Natural killer cell (primary cell): ENCODE measurements around the gene MYBPC2. TPM values are rescaled to one million over a fixed set of nuclear protein-coding genes. Genes with fewer than 3 reads are reported as not detected.
"Not testable (repeated sequence)": the region's sequence is repeated elsewhere in the genome, so short reads cannot be mapped to it uniquely, and the experiment has no call there.

Experiments
- ATAC-seq, 3 donors: fragments of 150-1000 bp in 2 of 3; fragments of 200-7000 bp in 1 of 3; cut with Tn5 transposase; 1 replicate in 1 of 3; 2 replicates in 2 of 3; pipeline ENCODE4 v1.10.0; 2021; ENCODE audit warnings: mild to moderate bottlenecking in 2 of 3, moderate library complexity in 2 of 3
- DNase-seq, 2 donors: peaks; one replicate each; pipeline versions ENCODE4 v3.0.0 to v3.0.0-alpha.2; 2013 to 2021; ENCODE audit warnings: mixed read lengths in 1 of 2
- H3K27ac ChIP-seq: one replicate; pipeline ENCODE4 v1.5.1; 2013; ENCODE audit warnings: mild to moderate bottlenecking, low read length
- H3K27me3 ChIP-seq: one replicate; pipeline ENCODE4 v1.6.1; 2013; ENCODE audit warnings: low read length; ENCODE audit not compliant: control insufficient read depth, insufficient read depth
- H3K36me3 ChIP-seq: one replicate; pipeline ENCODE4 v1.6.1; 2013; ENCODE audit warnings: low read length; ENCODE audit not compliant: control insufficient read depth, insufficient read depth
- H3K4me1 ChIP-seq: one replicate; pipeline ENCODE4 v1.6.1; 2013; ENCODE audit warnings: low read length; ENCODE audit not compliant: control insufficient read depth, insufficient read depth
- H3K4me3 ChIP-seq: one replicate; pipeline ENCODE4 v1.5.1; 2013; ENCODE audit warnings: low read length
- H3K9me3 ChIP-seq: one replicate; pipeline ENCODE4 v1.6.1; 2013; ENCODE audit warnings: low read length; ENCODE audit not compliant: control insufficient read depth, insufficient read depth
- H3K27ac Mint-ChIP-seq, 2 donors: one replicate each; pipeline ENCODE4 v1.8.0; 2022; ENCODE audit warnings: mild to moderate bottlenecking in 2 of 2, mixed read lengths in 2 of 2, moderate library complexity in 1 of 2
- H3K27me3 Mint-ChIP-seq, 2 donors: one replicate each; pipeline ENCODE4 v1.8.0; 2022; ENCODE audit warnings: low read depth in 2 of 2, mixed read lengths in 2 of 2
- H3K36me3 Mint-ChIP-seq: one replicate; pipeline ENCODE4 v1.8.0; 2022; ENCODE audit warnings: mixed read lengths
- H3K4me1 Mint-ChIP-seq, 2 donors: one replicate each; pipeline ENCODE4 v1.8.0; 2022; ENCODE audit warnings: mixed read lengths in 2 of 2
- H3K4me3 Mint-ChIP-seq: one replicate; pipeline ENCODE4 v1.8.0; 2022; ENCODE audit warnings: mild to moderate bottlenecking, moderate library complexity, mixed read lengths
- H3K9me3 Mint-ChIP-seq, 2 donors: one replicate each; pipeline ENCODE4 v1.8.0; 2022; ENCODE audit warnings: mixed read lengths in 2 of 2
- WGBS: methylation state at CpG from one replicate; pipeline ENCODE4 v1.1.7; 2013; ENCODE audit warnings: missing lambda C conversion rate; ENCODE audit not compliant: insufficient coverage; 5-methylcytosine and 5-hydroxymethylcytosine counted together
- intact Hi-C: fragments of 100-400 bp; cut with micrococcal nuclease; formaldehyde crosslinking; loops from one replicate; pipeline ENCODE4 v1.14.2; 2022
- total RNA-seq, 4 donors: library from RNA; stranded (reverse); fragments of 120-200 nt in 1 of 4; gene quantifications; one replicate each; pipeline versions ENCODE4 v1.2.3 to v1.2.4, GENCODE V29; 2013 to 2022
- TF ChIP-seq, protein P1 (sequence below): fragments of 200-600 bp; IDR thresholded peaks from one replicate; pipeline ENCODE4 v1.8.0; 2022; ENCODE audit warnings: antibody characterized with exemption

Gene MYBPC2
- total RNA-seq, 3 donors from 2014 or later (not counting 1 experiment from before 2014, with no cell fraction given), result 0.09 to 0.15 TPM; not detected in 1

DNA sequence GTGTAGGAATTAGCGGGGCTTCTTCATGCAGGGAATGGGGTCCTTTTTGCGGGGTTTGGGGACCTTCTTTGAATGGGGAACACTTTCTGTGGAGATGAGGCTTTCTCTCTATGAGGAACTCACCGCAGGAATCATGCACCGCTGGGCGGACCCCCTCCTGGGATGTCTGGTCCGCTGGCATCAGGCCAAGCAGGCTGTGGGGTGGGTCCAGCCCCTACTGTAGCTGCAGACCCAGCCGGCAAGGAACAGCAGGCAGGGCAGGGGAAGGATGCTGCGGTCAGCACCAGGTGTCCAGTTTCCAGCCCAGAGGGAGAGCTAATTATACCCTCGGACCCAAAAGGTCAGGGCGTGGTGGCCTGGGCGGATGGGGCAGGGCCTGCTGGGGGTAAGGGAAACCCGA lies 1.8 kb downstream of the MYBPC2 start:
- H3K27ac Mint-ChIP-seq, result no peak overlapping the region
- Histone ChIP-seq H3K27ac (no peak overlapping the region), H3K4me3 (no peak overlapping the region), H3K27me3 (peaks cover 8% of the 10 kb centered on the region), H3K36me3 (no peaks in the 10 kb centered on the region), H3K9me3 (no peaks in the 10 kb centered on the region), H3K4me1 (peaks cover 32% of the 10 kb centered on the region)
- intact Hi-C loops, result no loop called here
- DNase-seq (no peak), ATAC-seq (no peak)
- 55% methylated on average over 12 of the region's 12 CpGs for WGBS
- peaks cover 13 to 20% of the 10 kb centered on the region in 2 donors for H3K27me3 Mint-ChIP-seq
- no peaks in the 10 kb centered on the region for H3K36me3 Mint-ChIP-seq
- no peaks in the 10 kb centered on the region for H3K9me3 Mint-ChIP-seq
- H3K4me3 Mint-ChIP-seq, result peak overlapping the region; percentile 47
- H3K4me1 Mint-ChIP-seq, result peaks cover 9 to 22% of the 10 kb centered on the region in 2 donors
- TF ChIP-seq, protein P1, sequence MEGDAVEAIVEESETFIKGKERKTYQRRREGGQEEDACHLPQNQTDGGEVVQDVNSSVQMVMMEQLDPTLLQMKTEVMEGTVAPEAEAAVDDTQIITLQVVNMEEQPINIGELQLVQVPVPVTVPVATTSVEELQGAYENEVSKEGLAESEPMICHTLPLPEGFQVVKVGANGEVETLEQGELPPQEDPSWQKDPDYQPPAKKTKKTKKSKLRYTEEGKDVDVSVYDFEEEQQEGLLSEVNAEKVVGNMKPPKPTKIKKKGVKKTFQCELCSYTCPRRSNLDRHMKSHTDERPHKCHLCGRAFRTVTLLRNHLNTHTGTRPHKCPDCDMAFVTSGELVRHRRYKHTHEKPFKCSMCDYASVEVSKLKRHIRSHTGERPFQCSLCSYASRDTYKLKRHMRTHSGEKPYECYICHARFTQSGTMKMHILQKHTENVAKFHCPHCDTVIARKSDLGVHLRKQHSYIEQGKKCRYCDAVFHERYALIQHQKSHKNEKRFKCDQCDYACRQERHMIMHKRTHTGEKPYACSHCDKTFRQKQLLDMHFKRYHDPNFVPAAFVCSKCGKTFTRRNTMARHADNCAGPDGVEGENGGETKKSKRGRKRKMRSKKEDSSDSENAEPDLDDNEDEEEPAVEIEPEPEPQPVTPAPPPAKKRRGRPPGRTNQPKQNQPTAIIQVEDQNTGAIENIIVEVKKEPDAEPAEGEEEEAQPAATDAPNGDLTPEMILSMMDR, result no peak

DNA sequence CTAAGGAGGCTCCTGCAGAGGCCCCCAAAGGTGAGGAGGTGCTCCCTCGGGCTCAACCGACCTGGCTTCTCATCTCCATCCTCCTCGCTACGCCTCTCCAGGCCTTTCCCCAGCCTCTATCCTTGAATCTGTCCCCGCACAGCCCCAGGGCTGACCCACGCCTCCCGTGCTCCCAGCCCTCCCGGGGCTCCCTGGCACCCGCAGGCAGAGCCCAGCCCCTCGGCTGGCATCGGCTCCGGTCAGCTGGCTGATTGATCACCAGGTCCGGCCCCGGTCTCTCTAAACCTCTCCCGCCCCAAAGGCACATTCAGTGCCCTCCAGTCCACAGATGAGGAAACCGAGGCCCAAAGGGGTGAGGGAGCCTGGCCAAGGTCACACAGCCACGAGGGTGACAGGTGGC lies 2.5 kb downstream of the MYBPC2 start:
- Histone ChIP-seq H3K9me3 (no peaks in the 10 kb centered on the region), H3K36me3 (no peaks in the 10 kb centered on the region), H3K27me3 (peaks cover 8% of the 10 kb centered on the region), H3K4me1 (peaks cover 32% of the 10 kb centered on the region), H3K4me3 (no peak overlapping the region), H3K27ac (no peak overlapping the region)
- Mint-ChIP-seq H3K9me3 (no peaks in the 10 kb centered on the region), H3K36me3 (no peaks in the 10 kb centered on the region), H3K27me3 (peaks cover 13 to 25% of the 10 kb centered on the region in 2 donors), H3K27ac (no peak overlapping the region), H3K4me3 (no peak overlapping the region), H3K4me1 (peaks cover 9 to 22% of the 10 kb centered on the region in 2 donors)
- DNase-seq (no peak), ATAC-seq (no peak)
- intact Hi-C loops, result no loop called here
- WGBS, result 90% methylated on average over 17 of the region's 17 CpGs
- TF ChIP-seq, protein P1, result no peak

- ATAC-seq, result no peak
- Mint-ChIP-seq H3K4me1 (peaks cover 9 to 20% of the 10 kb centered on the region in 2 donors), H3K4me3 (no peak overlapping the region), H3K9me3 (no peaks in the 10 kb centered on the region), H3K36me3 (no peaks in the 10 kb centered on the region), H3K27me3 (peaks cover 13 to 24% of the 10 kb centered on the region in 2 donors), H3K27ac (no peak overlapping the region)
- no peaks in the 10 kb centered on the region for H3K36me3 ChIP-seq
- intact Hi-C loops, result no loop called here
- H3K4me3 ChIP-seq, result no peak overlapping the region
- peaks cover 8% of the 10 kb centered on the region for H3K27me3 ChIP-seq
- WGBS, result 93% methylated on average over 12 of the region's 12 CpGs
- peaks cover 28% of the 10 kb centered on the region for H3K4me1 ChIP-seq
- no peak overlapping the region for H3K27ac ChIP-seq
- TF ChIP-seq, protein P1, result no peak
- no peaks in the 10 kb centered on the region for H3K9me3 ChIP-seq
- no peak for DNase-seq
These were observed 2.9 kb downstream of the MYBPC2 start for GRCh38 chr19:50435627-50436026.

- Histone ChIP-seq H3K4me3 (no peak overlapping the region), H3K27ac (no peak overlapping the region), H3K4me1 (peaks cover 8% of the 10 kb centered on the region), H3K9me3 (no peaks in the 10 kb centered on the region), H3K27me3 (peaks cover under 1% of the 10 kb centered on the region), H3K36me3 (no peaks in the 10 kb centered on the region)
- whole genome bisulfite sequencing, result 91% methylated on average over 4 of the region's 5 CpGs
- Mint-ChIP-seq H3K4me3 (no peak overlapping the region), H3K27ac (no peak overlapping the region), H3K9me3 (no peaks in the 10 kb centered on the region), H3K27me3 (peaks cover 12 to 13% of the 10 kb centered on the region in 2 donors), H3K36me3 (no peaks in the 10 kb centered on the region), H3K4me1 (peaks cover 0 to under 1% of the 10 kb centered on the region in 2 donors)
- DNase-seq, result no peak
- ATAC-seq, result no peak
- TF ChIP-seq, protein P1, result no peak
- intact Hi-C loops, result no loop called here
These were observed 5.3 kb downstream of the MYBPC2 start for GRCh38 chr19:50437862-50438449.

DNA sequence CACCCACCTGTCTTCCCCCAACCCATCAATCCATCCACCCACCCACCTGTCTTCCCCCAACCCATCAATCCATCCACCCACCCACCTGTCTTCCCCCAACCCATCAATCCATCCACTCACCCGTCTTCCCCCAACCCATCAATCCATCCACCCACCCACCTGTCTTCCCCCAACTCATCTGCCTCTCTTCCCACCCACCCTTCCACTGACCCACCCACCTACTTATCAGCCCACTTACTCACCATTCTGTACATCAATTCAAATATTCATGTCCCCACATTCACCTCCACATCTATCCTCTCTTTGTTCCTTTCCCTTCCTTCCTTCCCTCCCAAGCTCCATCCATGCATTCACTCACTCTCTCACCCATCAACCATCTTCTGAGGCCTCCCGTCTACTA lies 6.4 kb downstream of the MYBPC2 start:
- H3K4me1 Mint-ChIP-seq, ATAC-seq, H3K9me3 Mint-ChIP-seq, H3K9me3 ChIP-seq, H3K27me3 ChIP-seq, H3K4me3 Mint-ChIP-seq, H3K36me3 ChIP-seq, H3K4me3 ChIP-seq, H3K27ac ChIP-seq, H3K27ac Mint-ChIP-seq, H3K4me1 ChIP-seq, intact Hi-C loops, DNase-seq, H3K36me3 Mint-ChIP-seq: not testable (repeated sequence)
- peaks cover 9 to 10% of the 10 kb centered on the region in 2 donors for H3K27me3 Mint-ChIP-seq
- 95% methylated on average over 2 of the region's 2 CpGs for WGBS
